Heart left ventricle (tissue), 13 donors: ENCODE results near the gene DNAI1.

Source experiments
- CTCF ChIP-seq, 12 donors: fragments of 200-600 bp; sonication (generic) in 4 of 12; IDR thresholded peaks; one replicate each; pipeline versions ENCODE4 v1.5.0 to v1.8.0; 2018 to 2022; ENCODE audit warnings: antibody characterized with exemption in 12 of 12, mild to moderate bottlenecking in 5 of 12
- POLR2A ChIP-seq, 2 donors: fragments of 450-650 bp; IDR thresholded peaks; one replicate each; pipeline ENCODE4 v1.6.1; 2017; ENCODE audit warnings: antibody characterized with exemption in 2 of 2, mild to moderate bottlenecking in 2 of 2, moderate library complexity in 2 of 2
- donor health status: ischemic (EF 13 %, LVEDD 7.1; RV severe dilation, severe dysfunction).
- donor health status: DM: no; HTN: yes; CAD: no.
- donor health status: DM: no; HTN: no; CAD: no.
- donor health status: ischemic (EF 25% LVEDD 6.9; RV normal size, moderate dysfunction).
- donor health status: ischemic (EF 25% LVEDD 5.7; RV mildly dilated, moderate dysfunction).
- donor health status: ischemic (EF 35%, LVEDD 5.7; RV mildly dilated, moderate dysfunction).
- donor health status: nonischemic (EF 11% LVEDD 7.7; RV severe dilation, severe dysfunction).
- donor health status: DM: yes; HTN: yes; CAD: no.
- donor health status: PGD.
- donor health status: ischemic (EF 29% LVEDD 5.4; RV normal size, mild dysfunction).
- donor health status: nonischemic (EF 23%, LVEDD 6.1; RV moderate dilation, normal function).

- TF ChIP-seq POLR2A (IDR thresholded peaks at IDR 0.05) (no peak), CTCF (IDR thresholded peaks at IDR 0.05) (no peak)
Measured at GRCh38 chr9:34508463-34508862, 49.9 kb downstream of the DNAI1 start.
